ENCODE measurements around the gene DNLZ. TPM values are rescaled to one million over a fixed set of nuclear protein-coding genes. Genes with fewer than 3 reads are reported as not detected.

The DNLZ gene
- polyA plus RNA-seq, 2 of the 4 experiments (the other 2 are of a cell fraction) = 8.0 to 19.9 TPM

DNA sequence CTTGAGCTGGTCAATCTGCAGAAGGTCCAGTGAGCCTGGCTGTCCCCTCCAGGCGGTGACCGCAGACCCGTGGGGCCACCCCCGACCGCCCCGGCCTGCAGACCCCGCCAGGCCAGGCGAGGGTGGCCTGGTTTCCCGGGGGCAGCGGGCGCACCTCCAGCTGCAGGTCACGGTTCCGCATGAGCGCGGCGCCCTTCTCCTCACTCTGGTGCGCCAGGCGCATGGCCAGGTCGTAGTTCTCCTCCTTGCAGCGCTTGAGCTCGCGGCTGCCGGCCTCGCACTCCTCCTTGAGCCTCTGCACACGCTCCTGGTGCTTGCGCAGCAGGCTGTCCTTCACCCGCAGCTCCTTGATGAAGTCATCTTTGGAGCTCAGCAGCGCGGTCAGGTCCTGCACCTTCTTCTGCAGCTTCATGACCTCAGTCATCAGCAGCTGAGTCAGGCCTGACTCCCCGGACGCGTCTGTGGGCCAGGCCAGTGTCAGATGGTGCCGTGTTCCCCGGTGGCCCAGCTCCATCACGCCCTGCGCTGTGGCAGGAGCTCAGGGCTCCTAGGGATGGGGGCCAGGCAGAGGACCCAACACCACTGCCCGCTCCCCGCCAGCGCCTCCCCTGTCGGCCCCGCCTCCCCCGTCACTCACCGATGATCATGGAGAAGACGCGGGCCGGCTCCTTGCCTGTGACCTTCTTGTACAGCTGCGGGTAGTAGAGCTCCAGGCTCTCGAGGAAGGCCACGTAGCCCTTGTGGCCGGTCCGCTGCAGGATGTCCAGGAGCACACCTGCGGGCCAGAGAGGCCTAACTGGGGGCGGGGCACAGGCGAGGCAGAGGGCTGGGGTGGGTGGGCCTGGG, 7.4 kb upstream of the DNLZ start (continued):
- TF ChIP-seq, protein P1, sequence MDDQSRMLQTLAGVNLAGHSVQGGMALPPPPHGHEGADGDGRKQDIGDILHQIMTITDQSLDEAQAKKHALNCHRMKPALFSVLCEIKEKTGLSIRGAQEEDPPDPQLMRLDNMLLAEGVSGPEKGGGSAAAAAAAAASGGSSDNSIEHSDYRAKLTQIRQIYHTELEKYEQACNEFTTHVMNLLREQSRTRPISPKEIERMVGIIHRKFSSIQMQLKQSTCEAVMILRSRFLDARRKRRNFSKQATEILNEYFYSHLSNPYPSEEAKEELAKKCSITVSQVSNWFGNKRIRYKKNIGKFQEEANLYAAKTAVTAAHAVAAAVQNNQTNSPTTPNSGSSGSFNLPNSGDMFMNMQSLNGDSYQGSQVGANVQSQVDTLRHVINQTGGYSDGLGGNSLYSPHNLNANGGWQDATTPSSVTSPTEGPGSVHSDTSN (IDR thresholded peaks at IDR 0.05) = no peak
- no peak for TF ChIP-seq RAD21 (conservative IDR thresholded peaks at IDR 0.05 in 1 of 2, IDR thresholded peaks at IDR 0.05 in 1 of 2)

- no peak for FAIRE-seq
- DNase-seq (ENCODE audit: low read depth in 1 of 2, low spot score in 1 of 2) = no peak
- Histone ChIP-seq H3K4me1 (peaks cover 12% of the 10 kb centered on the region), H3K27ac (no peak overlapping the region), H3K9me3 (no peaks in the 10 kb centered on the region), H3K4me3 (no peak overlapping the region), H3K4me2 (no peak overlapping the region)
- CTCF ChIA-PET = interaction anchor here (0.9 to 1.6 kb wide), 4 partner anchors 26 to 31 kb away, joined by 3 to 5 read pairs (median 3); partner anchors contain the start of gene SNAPC4
- POLR2A ChIA-PET = no interaction called here
- no peak for ATAC-seq
- no peak for TF ChIP-seq HEYL (CRISPR knock-in tag; IDR thresholded peaks at IDR 0.05)
- TF ChIP-seq HOXA7 (CRISPR knock-in tag; IDR thresholded peaks at IDR 0.05) = no peak
- TF ChIP-seq POLR2A (IDR thresholded peaks at IDR 0.05; ENCODE audit: low read length) = no peak
- TF ChIP-seq ZFP36 (IDR thresholded peaks at IDR 0.05; ENCODE audit: borderline replicate concordance, partially characterized antibody) = no peak
- no peak for TF ChIP-seq NPAS2 (CRISPR knock-in tag; IDR thresholded peaks at IDR 0.05; ENCODE audit: borderline replicate concordance)
- no peak for TF ChIP-seq TP53 (CRISPR knock-in tag; IDR thresholded peaks at IDR 0.05)
- TF ChIP-seq EP300 (IDR thresholded peaks at IDR 0.05) = no peak
- TF ChIP-seq FOSB (CRISPR knock-in tag; IDR thresholded peaks at IDR 0.05) = no peak
- TF ChIP-seq, protein P1 (IDR thresholded peaks at IDR 0.05) = no peak
- no peak for TF ChIP-seq EHF (CRISPR knock-in tag; IDR thresholded peaks at IDR 0.05)
- no peak for TF ChIP-seq MAFK (IDR thresholded peaks at IDR 0.05; ENCODE audit: partially characterized antibody)
- no peak for TF ChIP-seq ZNF302 (CRISPR knock-in tag; IDR thresholded peaks at IDR 0.05)
- no peak for TF ChIP-seq JUN (IDR thresholded peaks at IDR 0.05)
- TF ChIP-seq CHD4 (IDR thresholded peaks at IDR 0.05; ENCODE audit: borderline replicate concordance) = no peak
- TF ChIP-seq ESRRA (IDR thresholded peaks at IDR 0.05; ENCODE audit: borderline replicate concordance, low read length) = no peak
- whole genome bisulfite sequencing (ENCODE audit: missing lambda C conversion rate) = 91% methylated on average over 13 of the region's 19 CpGs
Observed at GRCh38 chr9:136370037-136370436, 6.5 kb upstream of the DNLZ start.

GRCh38 chr9:136368190-136368589, 4.6 kb upstream of the DNLZ start:
- no peak for DNase-seq (ENCODE audit: low read depth in 1 of 2, low spot score in 1 of 2)
- no peak for ATAC-seq
- Histone ChIP-seq H3K9me3 (no peaks in the 10 kb centered on the region), H3K4me1 (peaks cover 17% of the 10 kb centered on the region), H3K4me3 (no peak overlapping the region), H3K27ac (no peak overlapping the region), H3K4me2 (no peak overlapping the region)
- FAIRE-seq = no peak
- CTCF ChIA-PET = interaction anchor here (0.8 to 1.5 kb wide), 3 partner anchors 9 to 29 kb away, joined by 3 to 5 read pairs (median 3); no protein-coding TSS in a partner anchor
- POLR2A ChIA-PET = no interaction called here
- WGBS (ENCODE audit: missing lambda C conversion rate) = 83% methylated on average over 13 of the region's 18 CpGs
- TF ChIP-seq, protein P1 (IDR thresholded peaks at IDR 0.05) = no peak
- no peak for TF ChIP-seq MAX (IDR thresholded peaks at IDR 0.05)
- no peak for TF ChIP-seq NPAS2 (CRISPR knock-in tag; IDR thresholded peaks at IDR 0.05; ENCODE audit: borderline replicate concordance)
- no peak for TF ChIP-seq BCL3 (IDR thresholded peaks at IDR 0.05)
- TF ChIP-seq SREBF2 (IDR thresholded peaks at IDR 0.05) = no peak
- no peak for TF ChIP-seq REST (IDR thresholded peaks at IDR 0.05)
- no peak for TF ChIP-seq RNF2 (IDR thresholded peaks at IDR 0.05; ENCODE audit: borderline replicate concordance, low read depth)
- TF ChIP-seq RFX5 (IDR thresholded peaks at IDR 0.05) = no peak
- no peak for TF ChIP-seq USF2 (IDR thresholded peaks at IDR 0.05)
- TF ChIP-seq BHLHE40 (IDR thresholded peaks at IDR 0.05; ENCODE audit: low read depth, low read length) = no peak

Data from A549 (cell line).